GM18909 (cell line): ENCODE measurements around the gene IFIT3.
"Not testable (repeated sequence)": the region's sequence is repeated elsewhere in the genome, so short reads cannot be mapped to it uniquely, and the experiment has no call there.

Experiments used
- ATAC-seq: cut with Tn5 transposase; IDR thresholded peaks from one replicate; pipeline ENCODE4 v1.9.1; 2021; ENCODE audit warnings: mild to moderate bottlenecking; ENCODE audit not compliant: unreplicated experiment, poor library complexity

Gene IFIT3

GRCh38 chr10:89331487-89332122 lies 3.8 kb downstream of the IFIT3 start:
- not testable (repeated sequence) for ATAC-seq

GRCh38 chr10:89332123-89332633 lies 4.4 kb downstream of the IFIT3 start:
- peak; percentile 49 for ATAC-seq

- ATAC-seq = no peak
Measured at GRCh38 chr10:89335226-89335625, 7.4 kb downstream of the IFIT3 start.

- ATAC-seq = no peak
Measured at GRCh38 chr10:89336241-89336640, 8.4 kb downstream of the IFIT3 start.

- no peak for ATAC-seq
Measured at GRCh38 chr10:89337484-89337883, 9.7 kb downstream of the IFIT3 start.

GRCh38 chr10:89338713-89339112 lies 10.9 kb downstream of the IFIT3 start:
- ATAC-seq = no peak

GRCh38 chr10:89339875-89340274 lies 12.1 kb downstream of the IFIT3 start:
- no peak for ATAC-seq

- ATAC-seq = no peak
Measured at GRCh38 chr10:89341649-89342048, 13.9 kb downstream of the IFIT3 start.

GRCh38 chr10:89342206-89342958 lies 14.6 kb downstream of the IFIT3 start:
- ATAC-seq = no peak

- no peak for ATAC-seq
Measured at GRCh38 chr10:89343089-89343767, 15.4 kb downstream of the IFIT3 start.

- no peak for ATAC-seq
Measured at GRCh38 chr10:89344156-89344555, 16.4 kb downstream of the IFIT3 start.

GRCh38 chr10:89345367-89346000 lies 17.7 kb downstream of the IFIT3 start:
- no peak for ATAC-seq

- no peak for ATAC-seq
Measured at GRCh38 chr10:89346405-89347254, 18.8 kb downstream of the IFIT3 start.

- ATAC-seq = no peak
Measured at GRCh38 chr10:89347701-89348457, 20.1 kb downstream of the IFIT3 start.

- ATAC-seq = no peak
Measured at GRCh38 chr10:89348481-89348880, 20.7 kb downstream of the IFIT3 start.

GRCh38 chr10:89348975-89349374 lies 21.2 kb downstream of the IFIT3 start:
- no peak for ATAC-seq

- ATAC-seq = peak; percentile 43
Measured at GRCh38 chr10:89350631-89351315, 23.0 kb downstream of the IFIT3 start.

GRCh38 chr10:89351412-89351779 lies 23.6 kb downstream of the IFIT3 start:
- ATAC-seq = peak; percentile 84
